HG03159 (cell line): Measurements from ENCODE around the gene MYF6.

Source experiments
- ATAC-seq: cut with Tn5 transposase; IDR thresholded peaks from one replicate; pipeline ENCODE4 v1.9.1; 2021; ENCODE audit warnings: mild to moderate bottlenecking, moderate library complexity; ENCODE audit not compliant: unreplicated experiment

MYF6 gene

DNA sequence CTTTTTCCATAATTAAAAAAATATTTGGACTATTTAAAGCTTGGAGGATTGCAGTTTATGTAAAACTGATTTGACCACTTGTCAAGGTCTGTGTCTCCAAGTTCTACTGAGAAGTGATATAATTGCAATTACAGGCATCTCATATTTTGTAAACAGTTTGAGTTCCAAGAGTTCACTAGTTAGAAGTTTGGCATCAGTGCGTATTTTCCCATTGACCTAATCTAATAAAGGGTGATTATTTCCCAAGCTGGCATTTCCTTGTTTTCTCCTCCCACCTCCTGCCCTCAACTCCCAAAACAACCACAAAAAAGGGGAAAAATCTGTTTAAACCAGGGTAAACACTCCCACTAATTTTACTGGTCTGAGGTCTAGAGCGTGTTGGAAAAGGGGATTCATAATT lies 3.0 kb upstream of the MYF6 start:
- ATAC-seq, result no peak

DNA sequence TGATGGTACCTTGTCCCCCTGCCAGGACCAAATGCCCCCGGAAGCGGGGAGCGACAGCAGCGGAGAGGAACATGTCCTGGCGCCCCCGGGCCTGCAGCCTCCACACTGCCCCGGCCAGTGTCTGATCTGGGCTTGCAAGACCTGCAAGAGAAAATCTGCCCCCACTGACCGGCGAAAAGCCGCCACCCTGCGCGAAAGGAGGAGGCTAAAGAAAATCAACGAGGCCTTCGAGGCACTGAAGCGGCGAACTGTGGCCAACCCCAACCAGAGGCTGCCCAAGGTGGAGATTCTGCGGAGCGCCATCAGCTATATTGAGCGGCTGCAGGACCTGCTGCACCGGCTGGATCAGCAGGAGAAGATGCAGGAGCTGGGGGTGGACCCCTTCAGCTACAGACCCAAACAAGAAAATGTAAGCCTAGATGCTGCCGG lies 410 bp downstream of the MYF6 start:
- ATAC-seq, result no peak

DNA sequence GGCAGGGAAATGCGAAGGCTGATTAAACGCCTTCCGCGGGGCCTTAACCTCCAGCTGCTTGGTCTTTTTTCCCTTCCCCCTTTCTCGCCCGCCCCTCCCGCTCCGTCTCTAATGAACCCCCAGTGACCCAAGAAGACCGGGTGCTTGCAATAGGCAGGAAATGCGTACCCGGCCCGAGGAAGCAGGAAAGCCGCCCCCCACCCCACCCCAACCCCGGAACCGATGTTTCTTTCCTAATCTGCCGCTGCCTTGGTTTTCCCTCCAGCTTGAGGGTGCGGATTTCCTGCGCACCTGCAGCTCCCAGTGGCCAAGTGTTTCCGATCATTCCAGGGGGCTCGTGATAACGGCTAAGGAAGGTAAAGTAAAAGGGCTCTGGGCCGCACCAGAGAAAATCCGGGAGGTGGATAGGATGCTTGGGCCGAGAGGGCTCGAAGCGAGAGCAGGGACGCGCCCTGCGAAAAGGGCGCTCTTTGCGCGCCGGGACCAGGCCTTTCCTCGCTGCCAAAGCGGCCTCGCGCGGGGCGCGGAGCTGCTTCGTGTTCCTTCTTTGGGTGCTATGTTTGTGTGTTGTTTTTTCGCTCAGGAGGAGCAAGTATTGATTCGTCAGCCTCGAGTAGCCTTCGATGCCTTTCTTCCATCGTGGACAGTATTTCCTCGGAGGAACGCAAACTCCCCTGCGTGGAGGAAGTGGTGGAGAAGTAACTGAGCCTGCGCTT lies 983 bp downstream of the MYF6 start:
- no peak for ATAC-seq

DNA sequence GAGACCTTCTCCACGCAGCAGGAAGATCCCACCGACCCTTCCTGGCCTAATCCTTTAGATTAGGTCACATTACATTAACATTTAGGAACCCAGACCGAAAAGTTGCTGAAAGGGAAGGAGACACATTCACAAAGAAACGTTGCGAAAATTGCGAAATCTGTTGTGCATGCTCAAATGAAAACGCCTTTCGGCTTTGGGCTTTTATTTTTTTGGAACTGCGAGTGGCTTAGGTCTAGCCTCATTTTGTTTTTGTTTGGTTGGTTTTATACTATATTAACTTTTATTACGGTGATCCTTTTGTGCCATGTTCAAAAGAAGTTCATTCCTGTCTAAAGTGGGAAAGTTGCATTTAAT lies 1.5 kb downstream of the MYF6 start:
- ATAC-seq, result no peak

DNA sequence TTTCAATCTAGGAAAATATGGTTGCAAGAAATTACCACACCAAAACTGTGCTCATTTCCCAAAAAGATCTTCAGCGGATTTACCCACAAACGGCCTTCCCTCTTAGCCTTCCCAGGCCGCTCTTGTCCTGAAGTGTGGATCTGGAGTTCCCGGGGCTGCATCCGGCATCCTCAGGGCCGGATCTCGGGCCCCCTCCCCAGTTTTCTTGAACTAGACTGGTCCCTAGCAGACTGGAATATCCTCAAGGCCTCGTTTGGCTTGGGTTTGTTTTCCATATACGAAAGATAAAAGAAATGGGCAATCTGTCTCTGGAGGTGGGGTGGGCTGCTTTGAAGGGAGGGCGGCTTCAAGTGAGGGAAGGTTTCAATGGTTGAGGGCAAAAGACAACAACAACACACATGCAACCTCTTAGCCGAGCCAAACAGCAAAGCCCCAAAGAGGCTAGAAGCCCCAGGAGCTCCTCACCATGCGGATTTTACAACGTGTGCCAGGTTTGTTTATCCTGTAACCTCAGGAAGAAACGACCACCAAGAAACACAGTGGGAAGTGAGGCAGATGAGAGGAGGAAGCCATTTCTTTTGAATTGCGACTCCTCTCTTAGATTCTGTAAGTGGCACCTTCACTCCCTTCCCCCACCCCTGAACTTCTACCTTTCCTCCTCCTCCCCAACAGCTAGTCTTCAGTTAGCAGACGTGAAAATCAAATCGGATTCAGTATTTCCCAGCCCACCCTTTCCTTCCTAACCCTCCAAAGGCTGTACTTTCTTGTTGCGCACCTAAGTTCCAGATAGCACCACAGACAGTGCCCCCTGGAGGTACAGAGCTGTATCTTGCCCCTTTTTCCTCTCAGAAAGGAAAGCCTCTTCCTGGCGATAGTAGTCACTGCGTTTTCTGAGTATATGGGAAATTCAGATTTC lies 2.6 kb downstream of the MYF6 start:
- no peak for ATAC-seq

DNA sequence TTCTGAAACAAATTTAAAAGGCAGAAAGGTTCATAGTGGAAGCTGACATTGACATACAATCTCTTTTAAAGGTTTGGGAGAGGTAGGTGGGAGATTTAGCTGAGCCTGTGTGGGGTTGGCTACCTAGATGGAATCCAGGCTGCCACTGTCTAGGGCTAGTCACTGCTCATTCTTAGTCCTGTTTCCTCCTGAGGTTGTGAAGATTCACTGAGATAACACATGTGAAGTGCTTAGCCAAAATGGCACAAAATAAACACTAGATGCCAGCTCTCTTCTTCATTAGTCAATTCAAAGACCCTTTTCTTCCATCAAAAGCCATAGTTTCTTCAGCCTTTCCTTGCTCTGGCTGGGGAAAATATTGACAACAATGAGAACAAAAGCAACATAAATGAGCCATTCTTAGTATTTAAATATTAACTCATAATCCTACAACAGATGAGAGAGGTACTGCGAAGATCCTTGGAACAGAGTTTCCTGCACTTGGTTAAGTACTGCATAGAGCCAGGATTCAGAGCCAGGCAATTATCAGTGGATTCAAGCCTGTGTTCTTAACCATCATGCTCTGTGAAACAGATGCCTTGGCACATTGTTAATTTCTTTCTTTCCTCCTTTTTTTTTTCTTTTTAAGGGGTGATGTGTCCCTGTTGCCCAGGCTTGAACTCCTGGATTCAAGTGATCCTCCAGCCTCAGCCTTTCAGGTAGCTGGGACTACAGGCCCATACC lies 3.5 kb downstream of the MYF6 start:
- no peak for ATAC-seq

DNA sequence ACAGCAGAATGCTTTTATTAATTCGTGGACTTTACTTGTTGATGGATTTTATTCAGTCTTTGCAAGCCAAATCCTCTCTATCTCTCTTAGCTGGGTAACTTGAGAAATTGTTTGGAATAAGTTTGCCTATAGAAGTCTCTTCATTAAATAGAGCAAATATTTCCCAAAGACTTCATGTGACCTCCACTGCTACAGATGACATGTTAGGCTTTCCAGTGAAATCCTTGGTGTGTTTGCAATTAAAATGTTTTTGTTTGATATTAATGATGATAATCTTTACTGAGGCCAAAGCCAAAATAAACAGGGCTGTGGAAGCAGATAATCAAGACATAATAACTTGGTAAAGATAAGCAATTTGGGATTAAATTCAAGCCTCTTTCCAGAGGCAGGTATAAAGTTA lies 4.4 kb downstream of the MYF6 start:
- no peak for ATAC-seq

DNA sequence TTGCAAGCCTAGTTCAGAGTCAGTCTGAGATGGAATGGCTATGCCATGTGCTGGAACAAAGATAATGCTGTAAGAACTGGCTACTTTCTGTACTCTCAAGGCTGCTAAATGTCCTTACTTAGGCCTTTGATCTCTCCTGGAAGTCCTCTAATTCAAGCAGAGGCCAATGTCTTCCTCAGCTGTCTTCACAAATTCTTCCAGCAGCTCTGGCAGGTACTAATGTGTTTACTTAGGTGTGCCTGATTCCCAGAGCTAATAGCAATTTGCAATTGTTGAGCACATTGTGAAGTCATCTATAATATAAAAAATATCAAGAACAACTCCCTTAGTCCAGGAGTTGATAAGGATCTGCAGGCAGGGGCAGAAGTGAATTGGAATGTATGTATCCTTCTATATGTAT lies 5.4 kb downstream of the MYF6 start:
- no peak for ATAC-seq

DNA sequence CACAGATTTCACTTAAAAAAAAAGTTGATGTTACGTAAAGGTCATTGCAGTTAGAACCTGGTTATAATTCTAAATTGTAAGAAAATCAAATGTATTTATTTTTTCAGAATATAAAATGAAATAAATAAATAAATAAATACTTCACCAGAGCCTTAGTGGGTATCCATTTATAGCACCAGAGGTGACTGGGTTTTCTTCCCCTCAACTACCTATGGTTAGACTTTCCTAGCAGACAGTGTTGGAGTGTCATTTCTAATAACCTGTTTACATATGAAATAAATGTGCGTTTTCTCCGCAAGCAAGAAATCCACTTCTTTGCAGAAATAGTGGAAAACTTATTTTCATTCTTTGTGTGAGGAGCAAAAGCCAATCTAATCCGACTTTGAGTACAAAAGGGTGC lies 6.0 kb downstream of the MYF6 start:
- no peak for ATAC-seq

DNA sequence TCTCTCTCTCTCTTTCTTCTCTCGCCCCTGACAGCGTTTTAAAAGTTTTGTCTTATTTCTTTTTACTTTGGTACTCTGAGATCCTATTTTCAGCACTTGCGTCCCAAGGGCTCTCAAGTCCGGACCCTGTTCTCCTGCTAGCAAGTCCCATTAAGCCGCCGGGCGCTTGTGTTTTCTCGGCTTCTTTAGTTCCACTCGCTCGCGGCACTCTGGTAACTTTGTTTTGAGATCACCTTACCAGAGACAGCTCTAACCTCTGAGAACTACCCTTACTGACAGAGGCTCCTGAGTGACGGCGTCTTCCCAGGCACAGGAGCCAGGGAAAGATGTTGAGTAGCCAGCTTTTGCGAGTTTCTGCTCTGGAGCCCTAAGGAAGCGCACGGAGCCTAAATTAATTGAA lies 6.6 kb downstream of the MYF6 start:
- ATAC-seq, result no peak

DNA sequence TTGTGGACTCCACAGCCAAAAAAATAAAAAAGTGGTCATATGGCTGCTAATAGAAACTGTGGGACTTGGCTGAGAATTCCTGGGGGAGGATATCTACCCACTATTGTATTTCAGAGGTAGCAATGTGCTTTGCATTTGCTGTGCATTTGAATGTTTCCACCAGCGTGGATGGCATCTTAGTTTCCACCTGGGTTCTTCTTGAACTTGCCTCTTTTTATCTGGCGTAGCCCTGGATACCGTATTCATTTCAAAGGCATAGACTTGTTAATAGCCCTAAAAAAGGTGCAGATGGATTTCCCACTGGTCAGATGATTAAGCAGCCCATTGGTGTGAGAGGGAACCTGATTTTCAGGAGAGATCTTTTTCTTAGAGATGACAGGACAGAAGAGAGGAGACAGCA lies 7.4 kb downstream of the MYF6 start:
- no peak for ATAC-seq

DNA sequence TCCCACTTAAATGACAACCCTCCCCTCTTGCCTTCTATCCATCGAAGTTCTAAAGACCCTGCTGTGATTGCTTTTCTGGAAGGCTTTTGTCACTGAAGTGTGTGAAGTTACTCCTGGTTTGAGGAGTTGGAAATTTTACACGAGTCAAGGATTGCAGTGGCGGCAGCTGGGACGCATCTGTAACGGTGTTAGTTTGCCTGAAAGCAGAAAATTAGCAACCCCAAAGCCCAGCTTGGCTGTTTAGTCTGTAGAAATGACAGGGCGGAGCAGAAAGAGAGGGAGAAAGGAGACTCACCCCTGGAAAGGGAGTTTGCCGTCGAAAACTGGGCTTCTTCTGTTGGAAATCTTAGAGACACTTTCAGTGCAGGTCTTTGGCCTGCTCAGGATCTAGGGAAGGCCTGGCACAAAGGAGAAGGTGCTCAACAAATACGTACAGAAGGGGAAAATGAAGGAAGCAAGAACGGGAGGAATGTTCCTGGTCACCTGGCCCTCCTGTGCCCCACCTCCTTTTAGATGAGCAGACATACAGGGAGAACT lies 8.3 kb downstream of the MYF6 start:
- no peak for ATAC-seq

DNA sequence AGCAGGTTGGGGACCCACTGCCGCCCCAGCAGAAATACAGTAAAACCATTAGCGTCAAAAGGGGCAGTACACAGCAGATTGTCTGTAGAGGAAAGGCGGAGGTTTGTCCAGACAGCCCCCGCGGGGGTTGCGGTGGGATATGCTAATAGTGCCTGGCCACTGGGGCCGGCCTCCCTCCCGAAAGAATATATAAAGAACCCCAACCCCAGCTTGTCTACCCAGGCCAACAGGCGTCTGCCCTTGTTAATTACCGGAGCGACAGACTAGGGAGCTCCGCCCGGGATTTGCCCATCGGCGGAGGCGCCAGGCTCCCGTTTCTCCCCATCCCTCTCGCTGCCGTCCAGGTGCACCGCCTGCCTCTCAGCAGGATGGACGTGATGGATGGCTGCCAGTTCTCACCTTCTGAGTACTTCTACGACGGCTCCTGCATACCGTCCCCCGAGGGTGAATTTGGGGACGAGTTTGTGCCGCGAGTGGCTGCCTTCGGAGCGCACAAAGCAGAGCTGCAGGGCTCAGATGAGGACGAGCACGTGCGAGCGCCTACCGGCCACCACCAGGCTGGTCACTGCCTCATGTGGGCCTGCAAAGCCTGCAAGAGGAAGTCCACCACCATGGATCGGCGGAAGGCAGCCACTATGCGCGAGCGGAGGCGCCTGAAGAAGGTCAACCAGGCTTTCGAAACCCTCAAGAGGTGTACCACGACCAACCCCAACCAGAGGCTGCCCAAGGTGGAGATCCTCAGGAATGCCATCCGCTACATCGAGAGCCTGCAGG lies 9.4 kb downstream of the MYF6 start, which contains the start of gene MYF5:
Gene MYF5, plus strand, starts transcription at position 217 of the 774 bp plus-strand sequence. Its CDS starts 152 bp downstream, at position 369.
- ATAC-seq, result no peak

DNA sequence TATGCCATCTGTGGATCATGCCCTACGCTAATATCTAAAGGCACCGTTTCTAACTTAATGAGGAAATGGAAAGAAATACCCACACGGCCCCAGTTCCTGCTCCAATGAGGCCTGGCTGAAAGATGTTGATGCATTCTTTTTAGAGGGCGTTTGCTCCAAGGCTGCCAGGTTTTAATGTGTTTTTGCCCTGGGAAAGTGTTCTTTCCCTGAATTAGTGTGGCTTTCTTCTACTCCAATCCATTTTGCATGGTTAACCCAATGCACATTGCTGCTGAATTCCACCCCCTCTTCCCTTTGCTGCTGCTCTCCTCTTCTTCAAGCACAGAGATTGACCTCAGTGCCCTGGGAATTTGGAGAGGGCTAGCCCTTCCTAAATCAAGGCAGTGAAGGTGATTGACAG lies 10.4 kb downstream of the MYF6 start:
- no peak for ATAC-seq

DNA sequence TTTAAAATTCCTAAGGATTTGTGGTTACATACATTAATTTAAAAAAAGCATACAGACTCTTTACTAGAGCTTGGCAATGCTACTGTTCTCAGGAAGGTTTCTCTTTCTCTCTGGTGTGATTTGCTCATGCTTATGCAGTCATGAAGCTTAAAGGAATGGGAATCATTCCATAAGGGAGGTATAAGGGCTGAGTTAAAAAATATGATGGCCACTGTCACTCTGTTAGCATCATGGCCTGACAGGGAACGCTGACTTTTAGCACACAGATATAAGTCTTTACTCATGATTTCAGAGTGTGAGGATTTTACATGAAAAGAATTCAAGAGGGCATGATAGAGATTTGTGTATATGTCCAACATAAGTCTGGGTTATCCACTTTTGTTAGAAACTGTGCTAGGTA lies 13.1 kb downstream of the MYF6 start:
- no peak for ATAC-seq

DNA sequence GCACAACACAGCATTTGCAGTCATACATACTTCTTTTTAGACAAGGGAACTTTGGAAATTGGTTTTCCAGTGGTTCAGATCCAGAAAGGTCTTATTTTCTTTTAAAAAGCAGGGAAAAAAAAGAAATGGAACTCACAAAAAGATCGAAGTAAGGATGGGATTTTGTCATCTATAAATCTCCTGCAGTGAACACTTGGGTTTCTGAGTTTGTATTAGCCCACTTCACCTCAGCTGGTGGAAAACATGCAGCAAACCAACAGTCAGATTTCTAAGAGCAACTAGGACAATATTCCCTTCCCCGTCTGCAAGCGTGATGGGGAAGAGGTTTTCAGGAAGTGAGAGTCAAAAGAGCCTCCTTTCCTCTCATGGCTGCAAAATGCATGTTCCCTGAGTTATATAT lies 13.9 kb downstream of the MYF6 start:
- ATAC-seq, result no peak

DNA sequence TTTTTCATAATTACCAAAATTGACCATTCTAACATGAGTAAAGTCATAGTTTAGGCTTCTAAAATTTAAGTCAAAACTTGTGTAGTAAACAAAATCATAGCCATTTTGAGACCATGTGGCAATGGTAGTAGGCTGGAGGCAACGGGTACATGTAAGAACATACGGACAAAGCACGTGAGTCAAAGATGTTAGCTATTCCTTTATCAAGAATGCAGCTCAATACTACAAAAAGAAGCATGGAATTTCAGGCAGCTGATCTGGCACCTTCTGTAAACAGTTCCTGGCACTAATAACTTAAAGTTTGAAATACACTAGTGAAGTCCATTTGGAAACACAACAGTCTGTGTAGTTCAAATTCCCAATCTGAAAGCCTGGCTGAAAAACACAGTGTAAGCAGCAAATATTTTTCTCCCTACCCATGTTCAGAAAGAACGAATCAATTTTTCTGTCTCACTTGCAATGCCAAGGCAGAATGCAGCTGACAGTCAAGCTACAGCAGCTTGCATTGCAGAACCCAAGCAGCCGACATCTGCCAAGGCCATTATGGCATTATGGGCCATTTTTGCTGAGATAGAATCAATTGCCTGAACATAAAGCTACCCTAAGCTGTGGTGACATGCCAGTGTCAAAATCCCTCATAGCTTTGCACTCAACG lies 38.5 kb downstream of the MYF6 start:
- ATAC-seq, result no peak

DNA sequence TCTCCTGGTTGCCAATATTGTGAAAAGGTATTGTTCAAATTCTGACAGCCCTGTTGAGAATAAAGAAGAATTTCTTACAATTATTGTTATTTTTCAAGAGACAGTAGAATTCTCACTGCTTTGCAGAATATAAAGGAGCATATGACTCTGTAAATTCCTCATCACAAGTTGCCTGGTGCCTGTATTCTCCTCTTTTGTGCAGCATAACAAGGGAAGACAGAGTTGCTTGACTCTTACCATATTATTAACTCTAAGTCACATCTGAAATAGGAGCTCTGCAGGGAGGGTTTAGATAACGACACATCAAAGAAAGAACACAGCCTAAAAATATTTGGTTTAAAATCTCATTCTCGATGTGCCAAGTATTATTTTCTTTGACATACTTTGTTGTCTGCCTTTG lies 40.4 kb downstream of the MYF6 start:
- no peak for ATAC-seq

DNA sequence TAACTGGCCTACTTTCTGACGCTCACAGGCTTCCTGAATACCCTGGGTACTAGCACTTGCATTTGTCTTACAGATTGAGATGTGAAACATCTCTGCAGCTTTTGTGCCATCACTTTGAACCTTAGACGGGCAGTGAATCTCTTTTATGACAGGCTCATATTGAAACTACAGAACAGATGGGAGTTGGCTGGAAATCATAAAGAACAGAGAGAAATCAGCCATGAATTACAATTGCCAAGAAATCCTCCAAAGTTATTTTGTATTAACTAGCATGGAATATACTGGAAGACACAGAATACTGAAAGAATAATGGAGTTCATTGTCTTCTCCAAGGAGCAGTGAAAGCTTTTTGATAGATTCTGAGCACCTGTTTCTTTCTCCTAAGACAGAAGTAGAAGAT lies 42.0 kb downstream of the MYF6 start:
- no peak for ATAC-seq

DNA sequence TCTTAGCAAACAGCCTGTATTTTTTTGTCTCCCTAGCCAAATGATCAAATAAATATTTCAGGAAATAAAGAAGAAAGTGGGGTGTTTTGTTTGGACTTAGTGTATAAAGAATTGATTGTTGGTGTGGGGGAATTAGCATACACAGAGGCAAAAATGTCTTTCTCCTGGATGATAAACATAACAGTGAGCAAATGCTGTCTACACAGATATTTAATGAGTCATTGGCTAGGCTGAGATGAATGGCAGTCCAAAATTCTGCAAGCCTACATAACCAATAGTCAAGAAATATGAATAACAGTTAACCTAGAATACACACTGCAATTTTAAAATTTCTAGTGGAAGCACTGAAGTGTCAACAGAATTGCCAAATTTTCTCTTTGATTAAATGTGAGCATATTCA lies 45.0 kb downstream of the MYF6 start:
- ATAC-seq, result no peak
